Endothelial cell of umbilical vein (primary cell): ENCODE results near the gene GDNF.

Source experiments
- CTCF ChIP-seq, 2 donors: IDR thresholded peaks; 1 replicate in 1 of 2; 2 replicates in 1 of 2; pipeline ENCODE4 v1.5.1; 2011; ENCODE audit warnings: low read length in 2 of 2, mild to moderate bottlenecking in 2 of 2, moderate library complexity in 2 of 2, control low read depth in 1 of 2, inconsistent platforms in 1 of 2, low read depth in 1 of 2; ENCODE audit not compliant: insufficient read depth in 1 of 2; ENCODE audit errors: extremely low read depth in 1 of 2
- POLR2A ChIP-seq: IDR thresholded peaks from 2 replicates; pipeline ENCODE4 v1.6.1; 2012; ENCODE audit warnings: low read depth, mild to moderate bottlenecking, control low read depth, low read length

GRCh38 chr5:37770786-37771185 lies 69.1 kb downstream of the GDNF start:
- no peak for TF ChIP-seq CTCF (IDR thresholded peaks at IDR 0.05; ENCODE audit: extremely low read depth in 1 of 2, insufficient read depth in 1 of 2, low read depth in 1 of 2, low read length in 2 of 2)
- TF ChIP-seq POLR2A: no peak
